Measurements from ENCODE around the gene TXNRD2.

Gene TXNRD2

GRCh38 chr22:19916006-19916405 lies 25.6 kb downstream of the TXNRD2 start:
- no peak for DNase-seq (ENCODE audit: low read depth)
- TF ChIP-seq CTCF (conservative IDR thresholded peaks at IDR 0.05; ENCODE audit: control insufficient read depth, insufficient read depth, low read depth, low read length): no peak
- H3K4me3 ChIP-seq (ENCODE audit: control insufficient read depth, low read depth, low read length): no peak overlapping the region

- no peak for DNase-seq (ENCODE audit: low read depth)
- H3K4me3 ChIP-seq (ENCODE audit: control insufficient read depth, low read depth, low read length): no peak overlapping the region
- no peak for TF ChIP-seq CTCF (conservative IDR thresholded peaks at IDR 0.05; ENCODE audit: control insufficient read depth, insufficient read depth, low read depth, low read length)
These were observed 26.2 kb downstream of the TXNRD2 start for GRCh38 chr22:19915287-19915954.

GRCh38 chr22:19914201-19914943 lies 27.2 kb downstream of the TXNRD2 start:
- DNase-seq (ENCODE audit: low read depth): no peak
- TF ChIP-seq CTCF (conservative IDR thresholded peaks at IDR 0.05; ENCODE audit: control insufficient read depth, insufficient read depth, low read depth, low read length): no peak
- no peak overlapping the region for H3K4me3 ChIP-seq (ENCODE audit: control insufficient read depth, low read depth, low read length)

- H3K4me3 ChIP-seq (ENCODE audit: control insufficient read depth, low read depth, low read length): no peak overlapping the region
- DNase-seq (ENCODE audit: low read depth): no peak
- no peak for TF ChIP-seq CTCF (conservative IDR thresholded peaks at IDR 0.05; ENCODE audit: control insufficient read depth, insufficient read depth, low read depth, low read length)
These were observed 28.2 kb downstream of the TXNRD2 start for GRCh38 chr22:19913337-19913936.

GRCh38 chr22:19912271-19912999 lies 29.2 kb downstream of the TXNRD2 start:
- H3K4me3 ChIP-seq (ENCODE audit: control insufficient read depth, low read depth, low read length): no peak overlapping the region
- DNase-seq (ENCODE audit: low read depth): no peak
- no peak for TF ChIP-seq CTCF (conservative IDR thresholded peaks at IDR 0.05; ENCODE audit: control insufficient read depth, insufficient read depth, low read depth, low read length)

GRCh38 chr22:19911540-19912270 lies 29.9 kb downstream of the TXNRD2 start:
- H3K4me3 ChIP-seq (ENCODE audit: control insufficient read depth, low read depth, low read length): no peak overlapping the region
- no peak for DNase-seq (ENCODE audit: low read depth)
- no peak for TF ChIP-seq CTCF (conservative IDR thresholded peaks at IDR 0.05; ENCODE audit: control insufficient read depth, insufficient read depth, low read depth, low read length)
